HEK293 (cell line): ENCODE results near the gene MAP3K6.

Experiments
- CTCF ChIA-PET: fragments of 350-600 bp; formaldehyde crosslinking; extraction: SDS; loops from one replicate; lab custom pipeline; 2021; ENCODE audit warnings: antibody characterized with exemption; lab: Yijun Ruan, JAX
- POLR2A ChIA-PET: fragments of 300-600 bp; formaldehyde crosslinking; extraction: SDS; loops from one replicate; lab custom pipeline; 2020; ENCODE audit warnings: antibody characterized with exemption, inconsistent platforms; lab: Yijun Ruan, JAX
- H3K27ac ChIP-seq: fragments of 200-500 bp; sonication (Bioruptor generic); 2 replicates; pipeline ENCODE4 v1.5.1; 2014; ENCODE audit warnings: low read depth, low read length, control low read depth, inconsistent platforms; ENCODE audit errors: extremely low read depth
- H3K36me3 ChIP-seq, 2 experiments: fragments of 200-500 bp in 1 of 2; sonication (Bioruptor generic) in 1 of 2; 1 replicate in 1 of 2; 2 replicates in 1 of 2; pipeline ENCODE4 v1.5.1; 2014 to 2017; ENCODE audit warnings: inconsistent platforms in 2 of 2, low read length in 2 of 2; ENCODE audit not compliant: control insufficient read depth in 2 of 2, insufficient read depth in 1 of 2
- H3K4me1 ChIP-seq: fragments of 200-500 bp; sonication (Bioruptor generic); 2 replicates; pipeline ENCODE4 v1.5.1; 2014; ENCODE audit warnings: mild to moderate bottlenecking, low read length, inconsistent platforms; ENCODE audit not compliant: control insufficient read depth, insufficient read depth
- H3K4me3 ChIP-seq: 2 replicates; pipeline ENCODE4 v1.5.1; 2011; ENCODE audit warnings: low read depth, mild to moderate bottlenecking, control low read depth, low read length, moderate library complexity
- H3K9me3 ChIP-seq: fragments of 200-500 bp; sonication (Bioruptor generic); 2 replicates; pipeline ENCODE4 v1.5.1; 2014; ENCODE audit warnings: low read depth, low read length, inconsistent platforms; ENCODE audit not compliant: control insufficient read depth, insufficient read depth
- GLIS1 ChIP-seq: fragments of 450-650 bp; formaldehyde crosslinking; IDR thresholded peaks from 2 replicates; pipeline ENCODE4 v1.5.1; 2016; ENCODE audit warnings: missing biosample characterization, missing genetic modification characterization
- GLIS2 ChIP-seq: fragments of 450-650 bp; formaldehyde crosslinking; IDR thresholded peaks from 2 replicates; pipeline ENCODE4 v1.5.1; 2016; ENCODE audit warnings: missing biosample characterization, missing genetic modification characterization
- SCRT1 ChIP-seq: fragments of 450-650 bp; formaldehyde crosslinking; IDR thresholded peaks from 2 replicates; pipeline ENCODE4 v1.5.1; 2016; ENCODE audit warnings: missing biosample characterization, missing genetic modification characterization, borderline replicate concordance
- SP2 ChIP-seq: fragments of 450-650 bp; formaldehyde crosslinking; IDR thresholded peaks from 2 replicates; pipeline ENCODE4 v1.5.1; 2016; ENCODE audit warnings: missing biosample characterization, missing genetic modification characterization
- ZIC2 ChIP-seq: fragments of 450-650 bp; formaldehyde crosslinking; IDR thresholded peaks from 2 replicates; pipeline ENCODE4 v1.5.1; 2016; ENCODE audit warnings: missing biosample characterization, missing genetic modification characterization
- ZNF10 ChIP-seq: fragments of 450-650 bp; formaldehyde crosslinking; IDR thresholded peaks from 2 replicates; pipeline ENCODE4 v1.5.1; 2017; ENCODE audit warnings: missing biosample characterization, missing genetic modification characterization
- ZNF133 ChIP-seq: fragments of 450-650 bp; formaldehyde crosslinking; IDR thresholded peaks from 2 replicates; pipeline ENCODE4 v1.5.1; 2016; ENCODE audit warnings: missing biosample characterization, missing genetic modification characterization
- ZNF138 ChIP-seq: fragments of 450-650 bp; formaldehyde crosslinking; IDR thresholded peaks from 2 replicates; pipeline ENCODE4 v1.5.1; 2016; ENCODE audit warnings: missing biosample characterization, missing genetic modification characterization, borderline replicate concordance
- ZNF184 ChIP-seq: fragments of 450-650 bp; IDR thresholded peaks from 2 replicates; pipeline ENCODE4 v1.5.1; 2018; ENCODE audit warnings: missing biosample characterization, mild to moderate bottlenecking, missing genetic modification characterization
- ZNF19 ChIP-seq: fragments of 450-650 bp; formaldehyde crosslinking; IDR thresholded peaks from 2 replicates; pipeline ENCODE4; 2016; ENCODE audit warnings: missing biosample characterization, missing genetic modification characterization, low read depth
- ZNF202 ChIP-seq: fragments of 450-650 bp; formaldehyde crosslinking; IDR thresholded peaks from 2 replicates; pipeline ENCODE4 v1.5.1; 2016; ENCODE audit warnings: missing biosample characterization, missing genetic modification characterization, borderline replicate concordance
- ZNF223 ChIP-seq: fragments of 450-650 bp; formaldehyde crosslinking; IDR thresholded peaks from 2 replicates; pipeline ENCODE4 v1.5.1; 2016; ENCODE audit warnings: missing biosample characterization, missing genetic modification characterization
- ZNF266 ChIP-seq: fragments of 450-650 bp; formaldehyde crosslinking; IDR thresholded peaks from 2 replicates; pipeline ENCODE4 v1.5.1; 2016; ENCODE audit warnings: missing biosample characterization, missing genetic modification characterization, low read depth
- ZNF324 ChIP-seq: fragments of 450-650 bp; formaldehyde crosslinking; IDR thresholded peaks from 2 replicates; pipeline ENCODE4 v1.5.1; 2016; ENCODE audit warnings: missing biosample characterization, missing genetic modification characterization
- ZNF585B ChIP-seq: fragments of 450-650 bp; formaldehyde crosslinking; IDR thresholded peaks from 2 replicates; pipeline ENCODE4 v1.5.1; 2016; ENCODE audit warnings: missing biosample characterization, missing genetic modification characterization
- ZNF596 ChIP-seq: fragments of 450-650 bp; IDR thresholded peaks from 2 replicates; pipeline ENCODE4 v1.5.0; 2018; ENCODE audit warnings: missing biosample characterization, mild to moderate bottlenecking, missing genetic modification characterization, moderate library complexity
- ZNF658 ChIP-seq: fragments of 450-650 bp; formaldehyde crosslinking; IDR thresholded peaks from 2 replicates; pipeline ENCODE4; 2016; ENCODE audit warnings: missing biosample characterization, missing genetic modification characterization
- ZNF677 ChIP-seq: fragments of 450-650 bp; IDR thresholded peaks from 2 replicates; pipeline ENCODE4 v1.5.0; 2018; ENCODE audit warnings: missing biosample characterization, mild to moderate bottlenecking, missing genetic modification characterization, moderate library complexity
- ZNF768 ChIP-seq: fragments of 450-650 bp; formaldehyde crosslinking; IDR thresholded peaks from 2 replicates; pipeline ENCODE4 v1.5.1; 2018; ENCODE audit warnings: missing biosample characterization, mild to moderate bottlenecking, missing genetic modification characterization
- ZNF785 ChIP-seq: fragments of 450-650 bp; formaldehyde crosslinking; IDR thresholded peaks from 2 replicates; pipeline ENCODE4 v1.5.1; 2016; ENCODE audit warnings: missing biosample characterization, missing genetic modification characterization
- ZNF792 ChIP-seq: fragments of 450-650 bp; formaldehyde crosslinking; IDR thresholded peaks from 2 replicates; pipeline ENCODE4 v1.5.1; 2016; ENCODE audit warnings: missing biosample characterization, missing genetic modification characterization
- ZSCAN30 ChIP-seq: fragments of 450-650 bp; IDR thresholded peaks from 2 replicates; pipeline ENCODE4 v1.5.1; 2018; ENCODE audit warnings: missing biosample characterization, mild to moderate bottlenecking, missing genetic modification characterization, moderate library complexity
- TF ChIP-seq, protein P1 (sequence below): fragments of 450-650 bp; formaldehyde crosslinking; IDR thresholded peaks from 2 replicates; pipeline ENCODE4 v1.5.0; 2017; ENCODE audit warnings: missing biosample characterization, missing genetic modification characterization, borderline replicate concordance
- TF ChIP-seq, protein P2 (sequence below): fragments of 450-650 bp; formaldehyde crosslinking; IDR thresholded peaks from 2 replicates; pipeline ENCODE4 v1.5.1; 2016; ENCODE audit warnings: missing biosample characterization, missing genetic modification characterization
- TF ChIP-seq, protein P3 (sequence below): fragments of 450-650 bp; formaldehyde crosslinking; optimal IDR thresholded peaks from 2 replicates; pipeline ENCODE3; 2016; ENCODE audit warnings: missing biosample characterization, mild to moderate bottlenecking, missing genetic modification characterization
- TF ChIP-seq, protein P4 (sequence below): fragments of 450-650 bp; formaldehyde crosslinking; IDR thresholded peaks from 2 replicates; pipeline ENCODE4 v1.5.1; 2017; ENCODE audit warnings: missing biosample characterization, missing genetic modification characterization
- TF ChIP-seq, protein P5 (sequence below): fragments of 450-650 bp; formaldehyde crosslinking; IDR thresholded peaks from 2 replicates; pipeline ENCODE4 v1.5.1; 2016; ENCODE audit warnings: missing biosample characterization, missing genetic modification characterization

Gene MAP3K6

DNA sequence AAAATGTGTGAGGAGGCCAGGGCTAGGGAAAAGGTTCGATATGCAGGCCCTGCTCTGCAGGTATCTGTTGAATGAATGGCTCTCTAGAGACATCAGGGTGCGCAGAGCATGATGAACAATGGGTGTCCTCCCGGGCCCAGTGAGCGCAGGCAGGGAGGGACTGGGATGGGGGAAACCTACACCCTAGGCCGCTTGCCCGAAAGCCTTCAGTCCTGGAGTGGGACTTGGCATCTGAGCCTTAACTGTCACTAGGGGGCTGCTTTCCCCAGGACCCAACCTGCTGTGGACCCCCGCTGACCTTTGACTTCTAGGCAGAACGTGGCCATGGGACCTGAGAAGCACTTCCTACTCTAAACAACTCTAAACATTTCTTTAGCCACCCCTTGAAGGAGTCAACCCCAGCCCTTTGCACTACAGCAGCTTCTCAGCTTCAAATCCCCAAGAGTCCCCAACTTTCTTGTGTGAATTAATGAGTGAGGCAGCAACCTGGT, 444 bp upstream of the MAP3K6 start (continued):
- TF ChIP-seq, protein P1, sequence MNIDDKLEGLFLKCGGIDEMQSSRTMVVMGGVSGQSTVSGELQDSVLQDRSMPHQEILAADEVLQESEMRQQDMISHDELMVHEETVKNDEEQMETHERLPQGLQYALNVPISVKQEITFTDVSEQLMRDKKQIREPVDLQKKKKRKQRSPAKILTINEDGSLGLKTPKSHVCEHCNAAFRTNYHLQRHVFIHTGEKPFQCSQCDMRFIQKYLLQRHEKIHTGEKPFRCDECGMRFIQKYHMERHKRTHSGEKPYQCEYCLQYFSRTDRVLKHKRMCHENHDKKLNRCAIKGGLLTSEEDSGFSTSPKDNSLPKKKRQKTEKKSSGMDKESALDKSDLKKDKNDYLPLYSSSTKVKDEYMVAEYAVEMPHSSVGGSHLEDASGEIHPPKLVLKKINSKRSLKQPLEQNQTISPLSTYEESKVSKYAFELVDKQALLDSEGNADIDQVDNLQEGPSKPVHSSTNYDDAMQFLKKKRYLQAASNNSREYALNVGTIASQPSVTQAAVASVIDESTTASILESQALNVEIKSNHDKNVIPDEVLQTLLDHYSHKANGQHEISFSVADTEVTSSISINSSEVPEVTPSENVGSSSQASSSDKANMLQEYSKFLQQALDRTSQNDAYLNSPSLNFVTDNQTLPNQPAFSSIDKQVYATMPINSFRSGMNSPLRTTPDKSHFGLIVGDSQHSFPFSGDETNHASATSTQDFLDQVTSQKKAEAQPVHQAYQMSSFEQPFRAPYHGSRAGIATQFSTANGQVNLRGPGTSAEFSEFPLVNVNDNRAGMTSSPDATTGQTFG (tag by site-specific recombination), result no peak
- no peak for TF ChIP-seq ZNF596 (tag by site-specific recombination)
- no peak for TF ChIP-seq ZNF585B
- TF ChIP-seq, protein P2, sequence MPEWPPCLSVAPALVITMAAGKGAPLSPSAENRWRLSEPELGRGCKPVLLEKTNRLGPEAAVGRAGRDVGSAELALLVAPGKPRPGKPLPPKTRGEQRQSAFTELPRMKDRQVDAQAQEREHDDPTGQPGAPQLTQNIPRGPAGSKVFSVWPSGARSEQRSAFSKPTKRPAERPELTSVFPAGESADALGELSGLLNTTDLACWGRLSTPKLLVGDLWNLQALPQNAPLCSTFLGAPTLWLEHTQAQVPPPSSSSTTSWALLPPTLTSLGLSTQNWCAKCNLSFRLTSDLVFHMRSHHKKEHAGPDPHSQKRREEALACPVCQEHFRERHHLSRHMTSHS (tag by site-specific recombination), result no peak
- TF ChIP-seq, protein P3, sequence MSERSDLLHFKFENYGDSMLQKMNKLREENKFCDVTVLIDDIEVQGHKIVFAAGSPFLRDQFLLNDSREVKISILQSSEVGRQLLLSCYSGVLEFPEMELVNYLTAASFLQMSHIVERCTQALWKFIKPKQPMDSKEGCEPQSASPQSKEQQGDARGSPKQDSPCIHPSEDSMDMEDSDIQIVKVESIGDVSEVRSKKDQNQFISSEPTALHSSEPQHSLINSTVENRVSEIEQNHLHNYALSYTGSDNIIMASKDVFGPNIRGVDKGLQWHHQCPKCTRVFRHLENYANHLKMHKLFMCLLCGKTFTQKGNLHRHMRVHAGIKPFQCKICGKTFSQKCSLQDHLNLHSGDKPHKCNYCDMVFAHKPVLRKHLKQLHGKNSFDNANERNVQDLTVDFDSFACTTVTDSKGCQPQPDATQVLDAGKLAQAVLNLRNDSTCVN (tag by site-specific recombination), result no peak
- TF ChIP-seq ZNF10, result no peak
- peak; percentile 48; the same call in 1 of the 2 replicates for TF ChIP-seq ZNF223 (tag by site-specific recombination)
- no peak for TF ChIP-seq ZNF184 (tag by site-specific recombination)
- TF ChIP-seq ZNF202 (tag by site-specific recombination), result no peak
- no peak for TF ChIP-seq ZNF768
- no peak for TF ChIP-seq ZNF133 (tag by site-specific recombination)
- TF ChIP-seq ZNF138 (tag by site-specific recombination), result no peak
- no peak for TF ChIP-seq SCRT1 (tag by site-specific recombination)

DNA sequence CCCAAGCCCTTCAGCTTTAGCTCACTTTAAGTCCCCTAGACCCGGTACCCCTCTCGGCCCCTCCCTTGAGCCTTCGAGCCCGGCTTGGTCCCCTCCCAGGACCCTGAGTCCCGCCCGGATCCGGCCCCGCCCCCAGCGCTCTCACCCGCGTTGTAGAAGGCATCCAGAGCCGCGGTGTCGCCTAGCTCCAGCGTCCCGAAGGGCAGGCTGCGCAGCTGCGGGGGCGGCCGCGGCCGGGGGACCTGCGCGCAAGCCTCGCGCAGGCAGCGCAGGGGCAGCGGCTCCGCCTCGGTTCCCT, 699 bp downstream of the MAP3K6 start:
- CTCF ChIA-PET, result interaction anchor here (0.6 to 5.1 kb wide), 29 partner anchors 10 to 1896 kb away, joined by 3 to 84 read pairs (median 5); partner anchors contain the start of gene CD164L2
- POLR2A ChIA-PET, result interaction anchor here (0.5 to 2.6 kb wide), 29 partner anchors 9 to 1216 kb away, joined by 3 to 23 read pairs (median 4); partner anchors contain the start of genes AHDC1, SLC9A1, STX12 and SYTL1

More for the DNA sequence above, 699 bp downstream of the MAP3K6 start:
- Histone ChIP-seq H3K4me1 (peaks cover 2% of the 10 kb centered on the region; the same call in 1 of the 2 replicates), H3K27ac (peak overlapping the region; percentile 78), H3K36me3 (peaks cover 0 to 31% of the 10 kb centered on the region in 2 experiments; a peak in 1 of 3 replicates), H3K9me3 (no peaks in the 10 kb centered on the region), H3K4me3 (peak overlapping the region; percentile 60)
- TF ChIP-seq, protein P4, sequence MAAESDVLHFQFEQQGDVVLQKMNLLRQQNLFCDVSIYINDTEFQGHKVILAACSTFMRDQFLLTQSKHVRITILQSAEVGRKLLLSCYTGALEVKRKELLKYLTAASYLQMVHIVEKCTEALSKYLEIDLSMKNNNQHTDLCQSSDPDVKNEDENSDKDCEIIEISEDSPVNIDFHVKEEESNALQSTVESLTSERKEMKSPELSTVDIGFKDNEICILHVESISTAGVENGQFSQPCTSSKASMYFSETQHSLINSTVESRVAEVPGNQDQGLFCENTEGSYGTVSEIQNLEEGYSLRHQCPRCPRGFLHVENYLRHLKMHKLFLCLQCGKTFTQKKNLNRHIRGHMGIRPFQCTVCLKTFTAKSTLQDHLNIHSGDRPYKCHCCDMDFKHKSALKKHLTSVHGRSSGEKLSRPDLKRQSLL (tag by site-specific recombination), result peak; percentile 95
- TF ChIP-seq ZIC2, result no peak
- TF ChIP-seq, protein P5, sequence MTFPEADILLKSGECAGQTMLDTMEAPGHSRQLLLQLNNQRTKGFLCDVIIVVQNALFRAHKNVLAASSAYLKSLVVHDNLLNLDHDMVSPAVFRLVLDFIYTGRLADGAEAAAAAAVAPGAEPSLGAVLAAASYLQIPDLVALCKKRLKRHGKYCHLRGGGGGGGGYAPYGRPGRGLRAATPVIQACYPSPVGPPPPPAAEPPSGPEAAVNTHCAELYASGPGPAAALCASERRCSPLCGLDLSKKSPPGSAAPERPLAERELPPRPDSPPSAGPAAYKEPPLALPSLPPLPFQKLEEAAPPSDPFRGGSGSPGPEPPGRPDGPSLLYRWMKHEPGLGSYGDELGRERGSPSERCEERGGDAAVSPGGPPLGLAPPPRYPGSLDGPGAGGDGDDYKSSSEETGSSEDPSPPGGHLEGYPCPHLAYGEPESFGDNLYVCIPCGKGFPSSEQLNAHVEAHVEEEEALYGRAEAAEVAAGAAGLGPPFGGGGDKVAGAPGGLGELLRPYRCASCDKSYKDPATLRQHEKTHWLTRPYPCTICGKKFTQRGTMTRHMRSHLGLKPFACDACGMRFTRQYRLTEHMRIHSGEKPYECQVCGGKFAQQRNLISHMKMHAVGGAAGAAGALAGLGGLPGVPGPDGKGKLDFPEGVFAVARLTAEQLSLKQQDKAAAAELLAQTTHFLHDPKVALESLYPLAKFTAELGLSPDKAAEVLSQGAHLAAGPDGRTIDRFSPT (tag by site-specific recombination), result no peak; the same call in 1 of the 2 replicates
- no peak for TF ChIP-seq ZNF324
- no peak for TF ChIP-seq ZNF19 (tag by site-specific recombination)
- TF ChIP-seq SP2 (tag by site-specific recombination), result peak; percentile 3; the same call in 1 of the 2 replicates
- no peak for TF ChIP-seq ZNF677 (tag by site-specific recombination)
- TF ChIP-seq ZNF266 (tag by site-specific recombination), result no peak
- TF ChIP-seq GLIS2, result peak; percentile 73
- no peak for TF ChIP-seq ZNF792 (tag by site-specific recombination)
- TF ChIP-seq ZSCAN30 (tag by site-specific recombination), result no peak
- no peak for TF ChIP-seq ZNF658 (tag by site-specific recombination)
- no peak for TF ChIP-seq ZNF785
- TF ChIP-seq, protein P3 (tag by site-specific recombination), result peak; percentile 48
- peak; percentile 50; the same call in 1 of the 2 replicates for TF ChIP-seq GLIS1 (tag by site-specific recombination)
